Activated B cell treated with CpG ODN at 0.5 μM for 24 hours (primary cell): ENCODE measurements around the gene PRKCE. TPM values are rescaled to one million over a fixed set of nuclear protein-coding genes. Genes with fewer than 3 reads are reported as not detected.

ENCODE experiments used
- ATAC-seq: fragments of 200-7000 bp; cut with Tn5 transposase; one replicate; pipeline ENCODE4 v1.10.0; 2021; ENCODE audit warnings: low read depth, mild to moderate bottlenecking, moderate library complexity
- CTCF ChIA-PET: fragments of 350-600 bp; sonication (Branson Sonifier 250); formaldehyde crosslinking; loops from one replicate; lab custom pipeline; 2021; ENCODE audit warnings: antibody characterized with exemption; lab: Charles Lee
- POLR2A ChIA-PET: fragments of 350-600 bp; sonication (Branson Sonifier 250); formaldehyde crosslinking; loops from one replicate; lab custom pipeline; 2021; ENCODE audit warnings: antibody characterized with exemption; lab: Charles Lee
- DNase-seq: peaks from one replicate; pipeline ENCODE4 v3.0.0; 2022
- H3K27ac Mint-ChIP-seq: one replicate; pipeline ENCODE4 v1.8.0; 2020; ENCODE audit warnings: mixed read lengths
- H3K27me3 Mint-ChIP-seq: one replicate; pipeline ENCODE4 v1.8.0; 2021; ENCODE audit warnings: mixed read lengths
- H3K36me3 Mint-ChIP-seq: one replicate; pipeline ENCODE4 v1.8.0; 2021; ENCODE audit warnings: low read depth, mixed read lengths
- H3K4me1 Mint-ChIP-seq: one replicate; pipeline ENCODE4 v1.8.0; 2021; ENCODE audit warnings: mixed read lengths
- H3K4me3 Mint-ChIP-seq: one replicate; pipeline ENCODE4 v1.8.0; 2020; ENCODE audit warnings: mild to moderate bottlenecking, mixed read lengths
- H3K9me3 Mint-ChIP-seq: one replicate; pipeline ENCODE4 v1.8.0; 2020; ENCODE audit warnings: mixed read lengths
- intact Hi-C: fragments of 100-400 bp; cut with micrococcal nuclease; formaldehyde crosslinking; loops from one replicate; pipeline ENCODE4 v1.15.1; 2024
- total RNA-seq: library from RNA; stranded (reverse); gene quantifications from 2 replicates; pipeline ENCODE4 v1.2.3, GENCODE V29; 2022
- TF ChIP-seq, protein P1 (sequence below): fragments of 200-600 bp; IDR thresholded peaks from one replicate; pipeline ENCODE4 v1.8.0; 2022; ENCODE audit warnings: antibody characterized with exemption, mild to moderate bottlenecking

PRKCE gene
- total RNA-seq, 1 donor from 2014 or later = 53.8 TPM

DNA sequence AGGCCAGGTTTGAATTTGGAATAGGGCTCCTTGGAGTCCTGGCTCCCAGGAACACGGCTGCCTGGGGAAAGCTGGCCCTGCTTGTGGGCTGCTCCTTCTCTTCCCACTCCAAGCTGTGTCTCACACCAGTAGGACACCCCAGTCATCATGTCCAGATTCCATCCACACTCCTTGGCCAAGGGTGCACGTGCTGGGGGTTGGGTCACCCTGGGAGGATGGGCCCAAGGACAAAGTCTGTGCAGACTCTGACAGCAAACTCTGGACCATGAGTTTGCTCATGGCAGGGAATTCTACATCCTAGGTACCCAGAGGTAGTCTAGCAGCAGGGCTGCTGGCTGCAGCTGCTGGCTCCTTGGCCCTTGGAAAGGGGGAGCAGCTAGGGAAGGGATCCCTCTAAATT, 543.4 kb downstream of the PRKCE start:
- intact Hi-C loops = no loop called here
- no peak for DNase-seq
- TF ChIP-seq, protein P1, sequence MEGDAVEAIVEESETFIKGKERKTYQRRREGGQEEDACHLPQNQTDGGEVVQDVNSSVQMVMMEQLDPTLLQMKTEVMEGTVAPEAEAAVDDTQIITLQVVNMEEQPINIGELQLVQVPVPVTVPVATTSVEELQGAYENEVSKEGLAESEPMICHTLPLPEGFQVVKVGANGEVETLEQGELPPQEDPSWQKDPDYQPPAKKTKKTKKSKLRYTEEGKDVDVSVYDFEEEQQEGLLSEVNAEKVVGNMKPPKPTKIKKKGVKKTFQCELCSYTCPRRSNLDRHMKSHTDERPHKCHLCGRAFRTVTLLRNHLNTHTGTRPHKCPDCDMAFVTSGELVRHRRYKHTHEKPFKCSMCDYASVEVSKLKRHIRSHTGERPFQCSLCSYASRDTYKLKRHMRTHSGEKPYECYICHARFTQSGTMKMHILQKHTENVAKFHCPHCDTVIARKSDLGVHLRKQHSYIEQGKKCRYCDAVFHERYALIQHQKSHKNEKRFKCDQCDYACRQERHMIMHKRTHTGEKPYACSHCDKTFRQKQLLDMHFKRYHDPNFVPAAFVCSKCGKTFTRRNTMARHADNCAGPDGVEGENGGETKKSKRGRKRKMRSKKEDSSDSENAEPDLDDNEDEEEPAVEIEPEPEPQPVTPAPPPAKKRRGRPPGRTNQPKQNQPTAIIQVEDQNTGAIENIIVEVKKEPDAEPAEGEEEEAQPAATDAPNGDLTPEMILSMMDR = no peak
- Mint-ChIP-seq H3K27me3 (no peaks in the 10 kb centered on the region), H3K27ac (no peak overlapping the region), H3K36me3 (no peaks in the 10 kb centered on the region), H3K9me3 (no peaks in the 10 kb centered on the region), H3K4me3 (no peak overlapping the region), H3K4me1 (peaks cover under 1% of the 10 kb centered on the region)
- ChIA-PET POLR2A (no interaction called here), CTCF (no interaction called here)
- no peak for ATAC-seq

DNA sequence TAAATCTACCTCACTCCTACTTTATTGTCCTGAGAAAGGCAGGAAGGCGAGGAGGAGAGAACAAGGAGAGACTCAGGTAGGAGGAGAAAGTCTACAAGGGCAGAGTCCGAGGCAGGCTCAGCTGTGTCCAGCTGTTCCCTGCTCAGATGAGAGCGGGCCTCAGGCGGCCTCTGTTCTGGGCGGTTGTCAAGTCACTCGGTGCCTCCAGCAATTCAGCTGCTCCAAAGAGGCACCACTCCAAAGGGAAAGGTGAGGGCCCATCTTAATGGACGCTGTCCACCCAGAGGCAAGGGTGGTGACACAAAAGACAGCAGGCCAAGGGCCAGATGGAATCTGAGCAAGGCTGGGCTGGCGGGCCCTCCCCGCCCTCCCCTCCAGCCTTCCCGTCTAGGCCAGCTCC, 544.3 kb downstream of the PRKCE start:
- intact Hi-C loops = no loop called here
- no peak overlapping the region for H3K4me3 Mint-ChIP-seq
- no peak overlapping the region for H3K27ac Mint-ChIP-seq
- TF ChIP-seq, protein P1 = no peak
- no peak for DNase-seq
- no peak for ATAC-seq
- peaks cover 4% of the 10 kb centered on the region for H3K4me1 Mint-ChIP-seq
- CTCF ChIA-PET = no interaction called here
- H3K36me3 Mint-ChIP-seq = no peaks in the 10 kb centered on the region
- POLR2A ChIA-PET = no interaction called here
- H3K9me3 Mint-ChIP-seq = no peaks in the 10 kb centered on the region
- no peaks in the 10 kb centered on the region for H3K27me3 Mint-ChIP-seq

DNA sequence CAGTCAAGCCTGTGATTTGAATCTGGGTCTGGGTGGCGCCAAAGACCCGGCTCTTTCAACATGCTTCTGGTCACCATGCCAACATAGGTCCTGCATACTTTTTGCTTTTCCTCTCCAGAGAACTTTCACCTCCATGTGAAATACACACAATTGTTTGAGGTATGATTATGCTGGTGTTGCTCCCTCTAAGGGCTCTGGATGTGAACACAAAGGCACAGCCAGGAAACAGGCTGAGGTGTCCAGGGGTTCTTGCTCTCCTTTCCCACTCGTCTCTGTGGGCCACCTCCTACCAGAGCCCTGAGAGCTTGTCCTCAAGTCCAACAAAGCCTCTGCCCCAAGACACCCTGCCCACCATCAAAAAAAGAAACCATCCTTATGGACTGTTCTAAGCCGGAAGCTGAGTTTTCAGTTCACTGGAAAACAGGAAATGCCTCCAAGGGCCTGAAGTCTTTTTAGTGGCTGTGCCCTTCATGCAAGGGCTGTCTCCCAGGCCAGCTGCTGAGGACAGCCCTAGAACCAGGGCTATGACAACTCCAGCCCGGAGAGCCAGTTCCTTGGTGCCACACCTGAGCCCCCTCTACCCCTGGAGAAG, 545.5 kb downstream of the PRKCE start:
- no peak overlapping the region for H3K4me3 Mint-ChIP-seq
- H3K36me3 Mint-ChIP-seq = no peaks in the 10 kb centered on the region
- H3K27me3 Mint-ChIP-seq = no peaks in the 10 kb centered on the region
- ChIA-PET POLR2A (no interaction called here), CTCF (no interaction called here)
- intact Hi-C loops = no loop called here
- ATAC-seq = no peak
- no peak for DNase-seq
- H3K27ac Mint-ChIP-seq = no peak overlapping the region
- TF ChIP-seq, protein P1 = no peak
- H3K9me3 Mint-ChIP-seq = peaks cover 5% of the 10 kb centered on the region
- peaks cover 4% of the 10 kb centered on the region for H3K4me1 Mint-ChIP-seq

DNA sequence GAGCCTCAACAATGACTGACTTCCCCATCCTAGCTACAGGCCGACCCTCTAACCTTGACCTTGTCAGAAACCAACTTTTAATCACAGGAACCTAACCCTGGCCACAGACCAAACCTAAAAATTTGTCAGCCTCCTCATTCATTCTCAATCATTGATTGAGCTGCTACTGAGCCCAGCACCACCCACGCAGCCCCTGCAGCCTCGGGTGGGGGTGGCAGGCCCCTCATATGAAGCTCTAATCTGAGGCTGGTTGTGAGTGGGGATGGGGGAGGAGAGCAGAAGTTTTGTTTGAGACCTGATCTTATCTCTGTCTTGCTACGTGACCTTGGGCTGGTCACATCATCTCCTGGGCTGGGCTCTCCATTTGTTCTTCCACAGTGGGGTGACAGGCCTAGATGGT, 546.2 kb downstream of the PRKCE start:
- intact Hi-C loops = no loop called here
- H3K9me3 Mint-ChIP-seq = peaks cover 5% of the 10 kb centered on the region
- H3K36me3 Mint-ChIP-seq = no peaks in the 10 kb centered on the region
- no peak overlapping the region for H3K4me3 Mint-ChIP-seq
- TF ChIP-seq, protein P1 = no peak
- ChIA-PET CTCF (no interaction called here), POLR2A (no interaction called here)
- peaks cover 4% of the 10 kb centered on the region for H3K4me1 Mint-ChIP-seq
- no peak for ATAC-seq
- no peaks in the 10 kb centered on the region for H3K27me3 Mint-ChIP-seq
- H3K27ac Mint-ChIP-seq = no peak overlapping the region
- DNase-seq = no peak

DNA sequence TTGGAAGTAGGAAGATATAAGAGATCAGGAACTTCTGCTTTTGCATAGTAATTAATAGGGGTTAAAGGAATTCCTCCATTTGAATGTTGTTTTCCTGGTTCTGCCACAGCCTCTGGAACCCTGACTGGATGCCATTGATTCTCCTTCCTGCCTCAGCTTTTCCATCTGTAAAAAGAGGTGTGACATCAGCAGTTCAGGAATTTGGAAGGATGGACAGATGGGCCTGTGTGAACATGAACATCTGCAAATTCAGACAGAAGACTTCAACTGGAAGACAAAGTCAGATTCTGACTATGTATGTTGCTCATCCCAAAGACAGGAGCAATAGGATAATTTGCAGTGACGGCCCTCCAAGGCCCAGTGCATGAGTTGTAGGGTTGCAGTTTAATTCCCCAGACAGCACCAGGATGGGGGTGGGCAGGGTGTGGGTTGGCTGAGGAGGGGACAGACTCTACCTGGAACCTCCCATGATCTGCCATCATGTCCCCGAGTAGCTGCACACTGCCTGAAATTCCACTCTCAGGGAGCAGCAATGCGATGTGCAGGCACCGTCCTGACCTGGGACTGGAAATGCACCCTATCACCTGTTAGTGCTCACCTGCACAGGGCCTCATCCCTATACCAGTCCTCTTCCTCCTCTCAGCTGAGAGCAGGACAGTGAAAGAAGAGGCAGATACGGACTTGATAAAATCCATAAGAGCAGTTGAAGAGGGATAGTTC, 546.8 kb downstream of the PRKCE start:
- no peak overlapping the region for H3K27ac Mint-ChIP-seq
- peaks cover 5% of the 10 kb centered on the region for H3K9me3 Mint-ChIP-seq
- ATAC-seq (no peak), DNase-seq (no peak)
- no peak overlapping the region for H3K4me3 Mint-ChIP-seq
- TF ChIP-seq, protein P1 = no peak
- ChIA-PET POLR2A (no interaction called here), CTCF (no interaction called here)
- peaks cover 4% of the 10 kb centered on the region for H3K4me1 Mint-ChIP-seq
- no peaks in the 10 kb centered on the region for H3K27me3 Mint-ChIP-seq
- intact Hi-C loops = no loop called here
- no peaks in the 10 kb centered on the region for H3K36me3 Mint-ChIP-seq
